Stromal cell of bone marrow (primary cell): ENCODE measurements around the gene TPD52L1.

Experiments used
- DNase-seq: peaks from one replicate; pipeline ENCODE4 v3.0.0-alpha.2; 2012; ENCODE audit warnings: low read depth

Gene TPD52L1

GRCh38 chr6:125245109-125245508 is 91.5 kb downstream of the TPD52L1 start:
- DNase-seq = no peak

DNA sequence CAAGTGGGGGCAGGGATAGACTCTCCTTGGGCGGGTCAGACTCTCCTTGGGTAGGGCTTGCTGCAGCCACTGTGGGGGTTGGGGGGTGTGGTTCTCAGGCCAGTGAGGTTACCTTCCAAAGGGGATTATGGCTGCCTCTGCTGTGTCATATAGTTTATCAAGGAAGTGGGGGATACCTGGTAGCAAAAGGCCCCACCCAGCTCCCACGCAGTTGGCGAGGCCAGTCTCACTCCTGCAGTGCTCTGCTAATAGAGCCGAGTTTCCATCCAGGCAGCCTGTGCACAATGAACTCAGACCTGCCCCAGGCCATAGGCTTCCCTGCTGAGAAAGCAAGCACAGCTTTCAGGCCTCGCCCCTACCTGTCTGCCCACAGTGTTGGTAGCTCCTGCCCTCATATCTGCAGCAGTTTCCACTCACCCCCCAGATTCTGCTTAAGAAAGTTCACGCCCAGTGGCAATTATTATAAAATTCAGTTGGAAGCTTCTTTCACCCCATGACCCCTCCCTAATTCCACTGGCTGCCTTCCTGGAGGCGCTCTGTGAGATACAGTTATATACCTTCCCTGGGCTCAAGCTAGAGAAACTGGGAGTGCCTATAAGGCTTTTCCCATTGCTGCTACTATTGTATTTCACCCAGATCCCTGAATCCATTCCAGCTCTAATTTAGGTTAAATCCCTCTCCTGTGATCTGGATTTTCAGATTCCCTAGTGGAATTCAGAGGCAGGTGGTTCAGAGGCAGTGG is 92.1 kb downstream of the TPD52L1 start:
- no peak for DNase-seq

- DNase-seq = no peak
Observed at GRCh38 chr6:125246566-125246965, 93.0 kb downstream of the TPD52L1 start.

- DNase-seq = no peak
Observed at GRCh38 chr6:125248136-125248535, 94.6 kb downstream of the TPD52L1 start.

DNA sequence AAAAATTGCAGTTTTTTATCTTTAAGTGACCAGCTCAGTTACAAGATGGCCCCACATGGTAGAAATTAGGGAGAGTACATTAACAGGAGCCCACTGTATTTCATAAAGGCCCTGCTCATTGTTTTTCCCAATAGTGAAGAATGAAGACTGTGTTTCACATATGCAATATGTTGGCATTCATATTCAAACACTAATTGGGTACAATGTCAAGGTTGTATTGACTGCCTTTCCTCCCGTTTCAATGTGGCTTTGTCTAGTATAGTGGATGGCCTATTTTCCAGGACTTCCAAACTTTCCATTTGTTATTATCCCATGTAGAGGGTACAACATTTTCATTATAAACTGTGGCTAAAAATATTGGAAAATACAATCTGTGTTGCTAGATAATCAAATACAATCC is 96.9 kb downstream of the TPD52L1 start:
- no peak for DNase-seq

- peak; percentile 46 for DNase-seq
Observed at GRCh38 chr6:125251516-125252220, 98.1 kb downstream of the TPD52L1 start.

DNA sequence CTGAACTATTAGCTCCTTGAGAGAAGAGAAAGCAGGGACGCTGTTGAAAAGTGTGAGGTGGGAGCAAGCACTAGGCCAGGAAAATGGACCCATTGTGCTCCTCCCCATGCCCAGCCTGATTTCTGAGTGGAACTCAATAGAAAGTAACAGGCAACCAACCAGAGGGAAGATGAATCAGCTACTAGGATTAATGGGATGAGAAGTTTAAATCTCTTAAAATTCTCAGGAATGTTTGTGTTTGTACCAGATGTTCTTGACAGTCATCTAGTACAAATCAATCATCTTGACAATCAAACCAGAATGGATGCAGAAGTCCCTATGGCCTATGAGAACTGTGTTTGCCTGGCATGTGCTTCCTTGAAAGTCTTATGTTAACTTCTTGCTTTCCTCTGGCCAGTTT is 99.3 kb downstream of the TPD52L1 start:
- no peak for DNase-seq

- DNase-seq = no peak
Observed at GRCh38 chr6:125253881-125254280, 100.3 kb downstream of the TPD52L1 start.

DNA sequence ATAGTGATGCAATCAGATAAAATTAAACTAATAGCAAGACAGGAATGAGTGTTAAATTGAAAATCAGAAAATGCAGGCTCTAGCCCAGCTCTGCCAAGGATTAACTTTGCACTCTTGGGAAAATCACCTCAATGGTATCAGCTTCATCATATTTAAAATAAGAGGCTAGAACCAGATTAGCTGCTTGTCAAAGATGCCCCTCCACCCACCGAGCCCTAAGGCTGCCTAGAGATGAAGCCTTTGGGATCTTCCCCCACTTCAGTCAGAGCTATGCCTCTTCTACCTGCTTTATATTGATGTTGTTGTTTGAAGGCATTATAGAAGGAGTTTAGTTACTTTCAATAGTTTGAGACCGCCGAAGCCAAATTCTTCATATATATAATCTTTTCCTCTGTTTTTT is 100.7 kb downstream of the TPD52L1 start:
- no peak for DNase-seq

- DNase-seq = peak; percentile 68
Observed at GRCh38 chr6:125255201-125255600, 101.6 kb downstream of the TPD52L1 start.

GRCh38 chr6:125257351-125257750 is 103.8 kb downstream of the TPD52L1 start:
- no peak for DNase-seq

DNA sequence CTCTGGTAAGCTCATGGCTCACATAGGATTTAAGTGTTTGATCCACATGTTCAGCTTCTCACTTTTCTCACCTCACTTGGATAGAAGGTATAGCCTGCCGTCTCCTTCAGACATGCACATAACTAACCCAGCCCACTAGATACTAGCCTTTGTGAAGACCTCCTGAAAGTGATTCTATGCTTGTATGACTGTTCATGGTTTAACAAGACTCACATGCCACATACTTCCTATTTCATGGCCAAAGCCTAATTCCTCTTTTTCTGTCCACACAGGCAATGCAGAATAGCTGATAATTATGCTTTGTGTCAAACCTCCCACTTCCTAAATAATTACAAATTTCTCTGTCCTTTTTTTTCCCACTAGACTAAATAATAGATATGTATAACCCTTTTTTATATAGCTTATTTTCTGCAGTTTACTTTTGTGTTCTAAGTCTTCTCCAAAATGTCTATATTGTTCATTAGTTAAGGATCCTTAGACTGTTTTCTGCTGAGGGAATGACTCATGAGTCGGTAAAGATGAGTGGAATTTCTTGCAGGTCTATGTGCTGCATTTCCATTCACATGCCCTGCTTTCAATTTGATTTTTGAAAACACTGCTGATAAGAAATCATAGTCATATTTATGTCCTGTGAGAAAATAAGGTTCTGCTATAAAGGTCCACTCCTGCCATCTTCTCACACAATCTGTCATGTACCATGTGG is 105.2 kb downstream of the TPD52L1 start:
- no peak for DNase-seq

DNA sequence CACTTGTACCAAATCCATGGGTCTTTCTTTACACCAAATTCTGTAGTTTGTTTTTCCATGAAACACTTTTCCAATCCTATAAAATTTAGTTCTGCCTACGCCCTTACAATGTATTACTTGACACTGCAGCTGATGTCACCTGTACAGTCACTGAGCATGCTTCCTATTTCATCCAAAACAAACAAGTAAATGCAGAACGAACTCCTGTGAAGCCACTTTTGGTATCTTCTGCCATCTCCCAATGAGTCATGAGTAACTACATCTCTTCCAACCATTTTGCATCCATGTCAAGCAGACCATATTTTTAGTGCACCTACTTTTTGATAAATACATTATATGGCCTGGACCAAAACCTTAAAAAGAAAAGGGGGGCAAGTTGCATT is 105.8 kb downstream of the TPD52L1 start:
- no peak for DNase-seq

GRCh38 chr6:125262016-125263013 is 108.7 kb downstream of the TPD52L1 start:
- peak; percentile 47 for DNase-seq

GRCh38 chr6:125264476-125264875 is 110.9 kb downstream of the TPD52L1 start:
- no peak for DNase-seq

DNA sequence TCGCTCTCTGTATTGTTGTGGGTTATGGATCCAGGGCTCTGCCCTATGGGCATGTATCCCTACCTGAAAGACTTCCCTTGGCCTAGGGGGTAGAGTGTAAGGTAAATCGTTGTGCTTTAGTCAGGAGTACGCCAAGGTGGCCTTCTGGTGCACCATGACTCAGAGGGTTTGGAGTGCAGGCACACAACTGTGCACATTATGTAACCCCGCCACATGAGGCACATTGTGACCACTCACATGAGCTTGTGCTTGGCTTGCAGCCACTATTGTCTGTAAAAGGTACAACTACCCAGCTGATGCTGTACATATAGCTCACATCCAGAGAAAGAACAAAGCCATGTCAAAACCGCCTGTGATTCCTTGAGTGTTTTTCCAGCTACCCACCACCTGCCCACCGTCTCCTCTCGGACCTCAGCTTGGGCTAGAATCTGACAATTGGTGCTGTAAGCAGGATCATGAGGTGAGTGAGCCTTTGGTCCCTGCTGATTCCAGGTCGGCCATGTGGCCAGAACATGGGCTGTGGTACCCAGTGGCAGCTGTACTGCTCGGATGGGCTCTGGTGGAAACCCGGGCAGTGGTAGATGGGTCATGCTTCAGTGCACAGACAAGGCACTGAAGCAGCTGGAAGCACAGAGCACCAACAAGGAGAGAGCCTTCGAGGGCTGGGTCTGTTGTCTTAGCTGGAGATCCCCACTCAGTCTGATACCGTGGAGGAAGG is 114.4 kb downstream of the TPD52L1 start:
- no peak for DNase-seq

DNA sequence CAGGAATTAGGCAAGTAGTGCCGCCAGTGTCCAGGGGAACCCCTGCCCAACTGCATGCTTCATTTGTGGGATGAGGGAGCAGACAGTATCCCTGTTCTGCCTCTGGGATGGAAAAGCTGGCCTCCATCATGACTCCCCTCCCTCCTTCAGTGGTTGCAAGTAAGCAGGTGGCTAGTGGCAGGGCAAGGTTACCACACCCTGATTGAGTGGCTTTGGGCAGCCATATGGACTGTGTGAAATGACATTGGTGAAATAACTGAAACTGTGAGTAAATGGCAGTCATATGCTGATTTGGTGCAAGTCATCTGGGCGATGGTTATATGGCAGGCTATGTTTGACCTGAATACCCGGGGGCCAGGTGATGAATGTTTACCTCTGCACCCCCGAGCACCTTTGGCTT is 115.2 kb downstream of the TPD52L1 start:
- DNase-seq = no peak

DNA sequence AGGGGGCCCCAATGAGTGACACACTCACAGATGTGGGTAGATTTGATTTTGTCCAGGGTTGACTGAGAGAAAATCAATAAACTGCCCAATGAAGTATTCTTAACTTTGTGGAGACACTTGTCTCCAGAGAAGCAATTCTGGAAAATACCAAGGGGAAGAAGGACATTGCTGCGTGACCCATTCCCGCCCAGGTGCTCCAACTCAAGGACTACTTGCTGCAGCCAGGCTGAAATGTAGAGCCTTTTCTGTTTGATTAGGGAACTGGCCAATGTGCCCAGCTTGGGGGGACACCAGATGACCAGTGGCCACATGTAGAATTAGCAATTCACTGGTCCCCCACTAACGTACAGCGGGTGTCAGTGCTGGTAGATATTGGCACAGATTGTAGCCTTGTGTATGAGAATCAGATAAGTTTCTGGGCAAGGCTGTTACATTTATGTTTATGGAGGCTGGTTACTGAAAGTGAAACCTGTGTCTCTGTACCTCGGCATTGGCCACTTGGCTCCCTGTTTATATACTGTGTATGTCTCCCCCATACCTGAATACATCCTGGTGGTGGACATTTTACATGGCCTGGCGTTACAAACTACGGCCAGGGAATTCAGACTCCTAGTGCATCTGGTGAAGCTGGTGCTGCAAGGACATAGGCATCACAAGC is 115.9 kb downstream of the TPD52L1 start:
- DNase-seq = no peak

GRCh38 chr6:125270380-125270779 is 116.8 kb downstream of the TPD52L1 start:
- DNase-seq = no peak

- no peak for DNase-seq
Observed at GRCh38 chr6:125271486-125272159, 118.0 kb downstream of the TPD52L1 start.
